HTERT RPE-1 (cell line): Measurements from ENCODE around the gene ITCH.

Source experiments
- in situ Hi-C: fragments of 300-500 bp; cut with MboI; formaldehyde crosslinking; loops from 4 replicates; pipeline ENCODE4 v1.14.3; 2020; ENCODE audit warnings: low sequenced_read_pairs

The ITCH gene

GRCh38 chr20:34526466-34526865 lies 163.4 kb downstream of the ITCH start:
- in situ Hi-C loops = no loop called here

DNA sequence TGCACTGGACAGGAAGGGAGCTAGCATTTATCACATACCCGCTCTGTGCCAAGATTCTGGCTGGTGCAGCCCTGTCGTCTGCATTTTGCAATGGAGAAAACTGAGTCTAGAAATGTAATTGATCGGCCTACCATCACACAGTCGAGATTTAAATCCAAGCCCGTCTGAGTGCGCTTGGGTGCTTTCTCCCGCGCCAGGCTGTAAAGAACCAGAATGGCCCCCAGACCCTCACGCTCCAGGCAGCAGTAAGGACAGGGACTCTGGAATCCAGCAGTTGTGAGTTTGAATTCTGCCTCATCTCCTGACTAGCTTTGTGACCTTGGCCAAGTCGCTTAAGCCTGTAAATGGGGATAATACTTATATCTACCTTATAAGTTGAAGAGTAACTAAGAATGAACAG lies 163.9 kb downstream of the ITCH start:
- in situ Hi-C loops = no loop called here

- in situ Hi-C loops = no loop called here
Measured at GRCh38 chr20:34528921-34529297, 165.8 kb downstream of the ITCH start.

- in situ Hi-C loops = no loop called here
Measured at GRCh38 chr20:34529742-34530141, 166.7 kb downstream of the ITCH start.

GRCh38 chr20:34530342-34530741 lies 167.3 kb downstream of the ITCH start:
- in situ Hi-C loops = no loop called here

GRCh38 chr20:34531608-34532265 lies 168.7 kb downstream of the ITCH start:
- in situ Hi-C loops = no loop called here

- in situ Hi-C loops = no loop called here
Measured at GRCh38 chr20:34532320-34532719, 169.2 kb downstream of the ITCH start.

- in situ Hi-C loops = no loop called here
Measured at GRCh38 chr20:34532756-34533155, 169.7 kb downstream of the ITCH start.

DNA sequence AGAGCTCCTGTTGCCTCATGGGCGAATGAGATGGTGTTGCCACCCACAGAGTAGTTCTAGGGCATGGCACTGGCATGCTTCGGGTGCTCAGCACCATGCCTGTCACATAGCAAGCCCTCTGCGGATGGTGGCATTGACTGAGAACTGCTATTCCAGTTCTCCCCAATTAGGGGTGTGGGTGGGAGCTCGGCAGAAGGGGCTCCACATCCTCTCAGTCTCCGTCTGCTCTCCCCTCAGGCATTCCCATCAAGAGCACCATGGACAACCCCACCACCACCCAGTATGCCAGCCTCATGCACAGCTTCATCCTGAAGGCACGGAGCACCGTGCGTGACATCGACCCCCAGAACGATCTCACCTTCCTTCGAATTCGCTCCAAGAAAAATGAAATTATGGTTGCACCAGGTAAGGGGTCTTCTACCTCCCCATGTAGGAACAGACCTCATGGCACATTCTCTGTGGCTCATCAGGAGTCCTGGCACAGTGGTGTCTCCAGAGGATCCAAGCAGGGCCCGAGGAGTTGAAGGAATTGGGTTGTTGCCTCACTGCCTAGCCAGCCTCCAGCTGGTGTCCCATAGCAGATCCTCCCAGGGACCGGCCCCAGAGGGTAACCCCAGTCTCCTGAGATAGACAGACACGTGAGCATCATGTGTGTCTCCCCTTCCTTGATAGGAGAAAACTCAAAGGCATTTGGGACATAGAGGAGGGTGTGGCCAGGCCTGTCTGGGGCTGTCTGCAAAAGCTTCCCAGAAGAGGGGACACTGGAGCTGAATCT lies 171.5 kb downstream of the ITCH start:
- in situ Hi-C loops = no loop called here

DNA sequence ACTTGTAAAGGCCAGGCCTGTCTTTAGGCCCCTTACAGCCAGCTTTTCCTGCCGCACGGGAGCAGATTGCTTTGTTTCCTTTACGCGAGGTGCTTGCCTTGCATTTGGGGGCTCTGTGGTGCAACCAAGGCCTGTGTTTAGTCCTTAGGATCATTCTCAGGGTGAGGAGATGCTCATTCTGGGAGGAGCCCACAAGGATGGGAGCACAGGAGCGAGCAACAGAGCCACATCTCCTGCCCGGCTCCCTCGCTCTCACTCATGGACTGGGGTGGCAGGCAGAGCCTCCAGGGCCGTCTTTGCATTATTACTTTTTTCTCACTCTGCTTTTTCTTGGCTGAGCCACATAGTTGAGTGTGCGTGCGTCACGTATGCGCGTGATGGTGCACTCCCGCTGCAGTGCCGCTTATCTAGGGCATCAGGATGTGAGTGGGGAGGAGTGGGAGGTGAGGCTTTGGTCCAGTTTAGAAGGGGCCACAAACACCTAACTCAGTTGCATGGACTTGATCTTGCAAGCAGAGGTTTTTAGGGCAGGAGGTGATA lies 172.3 kb downstream of the ITCH start:
- in situ Hi-C loops = no loop called here

GRCh38 chr20:34535857-34536256 lies 172.8 kb downstream of the ITCH start:
- in situ Hi-C loops = no loop called here

DNA sequence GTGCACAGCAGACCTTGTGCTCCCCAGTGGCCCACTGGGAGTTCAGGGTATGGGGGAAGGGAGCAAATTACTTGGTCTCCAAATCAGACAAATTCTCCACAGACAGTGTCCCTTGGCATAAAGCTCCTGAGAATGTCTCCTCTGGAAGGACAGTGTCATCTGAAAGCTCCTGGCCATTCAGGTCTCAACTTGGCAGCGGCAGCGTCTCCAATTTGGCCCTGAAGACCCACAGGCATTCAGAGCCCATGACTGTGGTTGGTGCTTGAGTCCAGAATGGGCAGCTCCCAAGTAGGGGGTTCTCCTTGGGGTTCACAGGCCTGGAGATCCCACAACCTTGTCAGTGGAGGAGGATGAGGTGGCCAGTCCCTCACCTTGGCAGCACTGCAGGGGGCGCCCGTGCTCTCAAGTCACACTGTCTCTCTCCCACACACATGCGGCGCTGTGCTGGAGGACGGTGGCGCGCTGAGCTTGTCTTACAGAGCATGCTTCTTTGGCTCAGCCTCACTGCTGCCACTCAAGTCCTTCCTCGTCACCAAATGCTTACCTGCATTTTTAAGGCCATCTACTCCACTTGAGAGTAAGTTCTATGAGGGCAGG lies 173.8 kb downstream of the ITCH start:
- in situ Hi-C loops = no loop called here

DNA sequence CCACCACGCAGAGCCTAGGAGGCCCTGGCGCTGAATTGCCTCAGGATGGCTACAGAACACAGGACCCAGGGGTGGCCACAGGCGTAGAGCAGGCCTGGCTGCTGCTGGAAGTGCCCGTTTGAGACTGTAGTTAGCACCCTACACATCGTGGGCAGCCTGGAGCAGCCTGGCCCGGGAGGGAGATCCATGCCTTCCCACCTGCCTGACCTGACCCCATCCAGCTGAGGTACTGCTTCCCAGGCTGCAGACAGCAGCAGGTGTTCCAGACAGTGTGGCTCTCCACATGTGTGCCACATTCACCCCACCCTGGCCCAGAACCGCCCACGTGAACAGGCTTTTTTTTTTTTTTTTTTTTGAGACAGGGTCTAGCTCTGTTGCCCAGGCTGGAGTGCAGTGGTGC lies 174.6 kb downstream of the ITCH start:
- in situ Hi-C loops = no loop called here

- in situ Hi-C loops = no loop called here
Measured at GRCh38 chr20:34538671-34539123, 175.6 kb downstream of the ITCH start.

GRCh38 chr20:34539756-34540155 lies 176.7 kb downstream of the ITCH start:
- in situ Hi-C loops = no loop called here

DNA sequence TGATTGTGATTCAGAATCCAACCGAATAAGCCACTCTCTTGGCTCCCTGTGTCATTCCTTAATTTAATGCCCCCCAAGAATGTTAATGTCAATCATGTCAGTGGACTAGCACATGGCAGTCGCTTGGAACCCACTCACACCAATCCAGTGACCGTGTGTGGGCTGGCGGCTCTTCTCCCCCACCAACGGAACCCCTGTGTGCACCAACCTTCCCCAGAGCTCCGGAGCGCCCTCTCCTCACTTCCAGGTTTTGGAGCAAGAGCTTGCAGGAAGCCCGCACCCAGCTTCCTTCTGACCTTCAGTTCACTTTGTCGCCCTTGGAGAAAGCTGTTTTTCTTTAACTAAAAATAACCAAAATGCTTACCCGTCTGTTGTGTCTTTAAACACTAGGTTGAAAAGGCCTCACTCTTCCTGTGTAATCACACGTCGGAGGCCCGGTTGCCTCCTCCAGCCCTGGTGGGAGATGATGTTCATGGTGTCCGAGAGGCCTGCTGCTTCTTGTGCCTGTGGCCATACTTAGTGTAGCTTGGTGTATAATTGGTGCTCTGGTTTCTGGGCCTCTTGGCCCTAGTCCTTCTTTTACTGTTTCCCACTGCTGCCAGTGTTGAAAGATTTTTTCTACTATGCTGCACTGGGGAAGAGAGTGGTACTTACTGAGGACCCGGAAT lies 177.7 kb downstream of the ITCH start:
- in situ Hi-C loops = no loop called here

DNA sequence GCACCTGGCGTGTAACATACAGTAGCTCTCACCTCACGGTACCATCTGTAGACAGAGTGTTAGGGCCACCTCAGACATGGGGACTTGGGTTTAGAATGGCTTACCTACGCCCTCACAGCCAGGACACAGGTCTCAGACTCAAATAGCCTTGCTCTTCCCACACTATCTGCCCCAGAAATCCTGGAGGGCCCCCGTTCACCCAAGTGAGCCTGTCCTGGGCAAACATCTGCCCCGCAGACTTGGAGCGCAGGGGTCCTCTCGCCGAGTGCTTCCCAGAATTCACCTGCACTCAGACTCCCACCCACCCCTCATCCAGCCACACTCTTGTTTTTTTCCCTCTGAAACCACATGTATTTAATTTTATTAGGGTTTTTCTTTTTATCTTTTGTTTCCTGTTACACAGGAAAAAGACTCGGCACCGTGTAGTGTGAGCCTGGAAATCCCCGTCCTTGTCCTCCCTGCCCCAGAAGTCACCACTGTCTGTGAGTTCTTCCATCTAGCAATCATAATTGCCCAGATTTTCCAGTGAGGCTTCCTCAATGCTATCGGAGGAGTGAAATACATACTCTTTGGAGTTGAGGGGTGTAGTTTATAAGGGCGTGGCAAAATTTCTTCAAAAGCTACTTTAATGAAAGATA lies 178.3 kb downstream of the ITCH start:
- in situ Hi-C loops = no loop called here

DNA sequence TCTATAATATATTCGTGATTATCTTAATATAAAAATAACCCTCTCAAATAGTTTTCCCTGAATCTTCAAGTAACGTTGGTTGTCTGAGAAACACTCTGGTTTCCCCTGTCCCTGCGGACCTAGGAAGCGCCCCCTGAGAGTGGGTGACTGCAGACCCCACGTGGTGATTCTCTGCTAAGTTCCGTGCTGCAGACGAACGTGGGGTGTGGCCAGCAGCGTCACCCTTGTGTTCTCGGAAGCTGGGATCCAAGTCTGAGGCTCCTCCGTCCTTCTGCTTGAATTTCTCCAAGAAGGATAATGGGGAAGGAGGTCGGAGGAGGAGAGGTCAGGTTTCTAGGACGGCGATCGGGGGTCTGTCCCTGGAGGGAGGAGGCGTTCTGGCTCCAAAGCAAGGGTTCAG lies 178.8 kb downstream of the ITCH start:
- in situ Hi-C loops = no loop called here

GRCh38 chr20:34542439-34542838 lies 179.4 kb downstream of the ITCH start:
- in situ Hi-C loops = no loop called here

DNA sequence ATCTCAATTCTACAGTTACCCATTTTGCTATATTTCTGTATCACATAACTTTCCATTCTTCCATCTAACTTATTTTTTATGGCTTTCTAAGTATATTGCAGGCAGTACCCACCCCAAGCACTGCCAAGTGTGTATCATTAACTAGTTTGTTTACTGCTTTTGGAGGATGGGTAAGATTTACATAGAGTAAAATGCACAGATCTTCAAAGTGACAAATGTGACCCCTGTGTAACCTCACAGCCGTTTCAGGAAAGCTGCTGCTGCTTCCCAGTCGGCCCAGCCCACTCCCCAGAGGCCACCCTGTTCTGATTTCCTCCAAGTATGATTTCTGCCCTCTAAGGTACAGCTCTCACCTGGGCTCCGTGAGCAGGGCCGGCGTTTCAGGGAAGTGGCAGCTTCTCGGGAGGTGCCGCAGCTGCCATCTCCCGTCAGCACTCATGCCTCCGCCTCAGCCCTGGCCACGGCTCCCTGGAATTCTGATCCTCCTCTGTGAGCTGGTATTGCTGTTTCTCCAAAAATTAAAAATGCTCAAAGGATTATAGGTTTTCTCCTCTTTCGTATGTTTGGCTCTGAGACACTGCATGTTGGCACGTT lies 180.5 kb downstream of the ITCH start:
- in situ Hi-C loops = no loop called here
